GM12801 (cell line): Measurements from ENCODE around the gene RNPC3.
"Not testable (repeated sequence)": the region's sequence is repeated elsewhere in the genome, so short reads cannot be mapped to it uniquely, and the experiment has no call there.

Experiments used
- CTCF ChIP-seq: IDR thresholded peaks from one replicate; pipeline ENCODE4 v1.5.1; 2011; ENCODE audit warnings: control low read depth; ENCODE audit not compliant: insufficient read length; ENCODE audit errors: extremely low read depth

Gene RNPC3

DNA sequence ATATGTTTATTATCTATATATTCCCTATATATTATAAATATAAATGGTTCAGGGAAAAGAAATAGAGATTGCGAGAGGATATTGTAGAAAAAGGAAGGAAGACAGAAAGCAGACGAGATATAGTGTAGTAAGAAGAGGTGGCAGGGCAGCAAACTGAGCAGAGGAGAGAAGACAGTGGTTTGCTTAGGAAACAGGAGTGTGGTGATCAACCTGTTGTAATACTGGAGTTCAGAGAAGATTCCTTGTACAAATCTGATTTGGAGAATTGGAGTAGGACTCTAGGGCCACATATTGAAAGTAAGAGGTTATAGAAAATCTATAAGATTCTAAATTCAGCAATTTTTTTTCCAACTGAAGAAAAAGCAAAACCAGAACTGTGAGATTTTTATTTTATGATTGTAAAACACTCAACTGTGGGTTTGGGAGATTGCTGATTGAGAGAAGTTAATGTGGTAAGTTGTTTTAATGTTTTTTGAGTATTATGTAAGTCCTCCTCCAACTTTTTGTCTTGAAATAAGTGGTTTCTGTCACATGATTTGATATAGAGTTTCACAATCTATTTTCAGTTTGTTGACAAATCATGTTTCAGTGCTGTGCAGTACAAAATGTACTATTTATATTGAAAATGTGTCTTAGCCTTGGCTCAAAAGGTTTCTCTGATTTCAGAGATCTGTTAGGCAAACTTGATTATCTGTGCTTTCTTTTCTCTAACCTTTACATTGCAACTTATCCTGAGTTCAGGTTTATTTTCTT, 36.3 kb downstream of the RNPC3 start:
- TF ChIP-seq CTCF: no peak

DNA sequence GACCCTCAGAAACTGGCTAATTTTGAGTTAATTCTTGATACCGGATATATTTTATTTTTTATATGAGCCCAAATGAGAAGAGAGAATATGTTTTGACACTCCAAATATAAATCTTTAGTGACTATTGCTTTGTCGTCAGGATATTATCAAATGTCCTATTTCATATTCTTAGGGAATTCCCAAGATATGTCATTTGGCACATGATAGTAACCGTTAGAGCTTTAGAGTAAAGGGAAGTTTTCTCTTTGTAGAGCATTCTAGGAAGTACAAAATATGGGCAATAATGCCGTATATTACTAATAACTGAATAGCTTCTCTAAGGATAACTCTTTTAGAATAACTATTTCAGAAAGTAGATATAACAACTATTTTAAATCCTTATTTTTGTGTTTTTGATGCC, 37.6 kb downstream of the RNPC3 start:
- no peak for TF ChIP-seq CTCF

DNA sequence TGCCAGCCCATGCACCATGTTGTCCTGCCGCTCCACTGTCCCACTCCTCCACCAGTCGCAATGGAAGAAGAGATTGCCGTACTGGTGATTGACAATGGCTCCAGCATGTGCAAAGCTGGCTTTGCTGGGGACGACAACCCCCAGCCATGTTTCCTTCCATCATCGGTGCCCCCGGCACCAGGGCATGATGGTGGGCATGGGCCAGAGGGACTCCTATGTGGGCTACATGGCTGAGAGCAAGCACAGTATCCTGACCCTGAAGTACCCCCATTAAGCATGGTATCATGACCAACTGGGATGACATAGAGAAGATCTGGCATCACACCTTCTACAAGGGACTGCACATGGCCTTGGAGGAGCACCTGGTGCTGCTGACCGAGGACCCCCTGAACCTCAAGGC, 44.0 kb downstream of the RNPC3 start:
- TF ChIP-seq CTCF: no peak

GRCh38 chr1:103571289-103571688, 45.8 kb downstream of the RNPC3 start, which contains the start of gene AMY2B:
Gene AMY2B, plus strand, starts transcription at chr1:103571589. Its CDS starts 14 bp downstream, at chr1:103571603.
- not testable (repeated sequence) for TF ChIP-seq CTCF

DNA sequence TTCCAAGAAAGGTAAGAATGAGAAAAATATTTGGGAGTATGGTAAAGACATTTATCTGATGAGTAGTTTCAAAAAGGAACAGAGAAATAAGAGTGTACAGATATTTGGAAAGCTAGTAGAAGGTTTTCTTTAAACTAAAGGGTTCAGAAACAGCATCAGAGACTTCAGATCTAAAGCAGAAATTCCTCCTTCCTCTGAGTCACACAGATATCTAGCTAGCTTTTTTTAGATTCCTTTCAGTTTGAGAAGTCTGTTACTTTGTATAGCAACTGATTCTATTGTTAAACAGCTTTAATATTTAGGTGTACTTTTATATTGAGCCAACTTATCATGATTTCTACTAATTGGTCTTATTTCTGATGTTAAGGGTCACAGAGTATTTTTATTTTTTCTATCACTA, 50.6 kb downstream of the RNPC3 start:
- no peak for TF ChIP-seq CTCF

- TF ChIP-seq CTCF: no peak
Observed at GRCh38 chr1:103582464-103582863, 57.0 kb downstream of the RNPC3 start.

GRCh38 chr1:103583887-103584286, 58.4 kb downstream of the RNPC3 start:
- TF ChIP-seq CTCF: no peak

DNA sequence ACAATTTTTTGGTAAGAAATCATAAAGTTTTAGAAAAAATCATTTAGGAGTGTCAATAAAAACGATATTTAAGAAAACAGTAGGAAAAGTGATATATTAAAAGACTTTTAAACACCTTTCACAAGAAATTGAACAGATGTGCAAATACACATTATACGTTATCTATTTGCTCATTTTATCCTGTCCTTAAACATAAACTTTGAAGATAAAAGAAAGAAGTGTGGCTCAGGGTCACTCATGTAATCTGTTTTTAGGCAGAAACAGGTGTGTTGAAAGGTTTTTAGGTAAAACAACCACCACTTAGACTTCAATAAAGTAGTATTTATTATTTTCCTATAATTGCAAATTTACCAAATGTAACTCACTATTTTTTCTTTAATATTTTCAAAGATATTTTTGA, 59.0 kb downstream of the RNPC3 start:
- no peak for TF ChIP-seq CTCF
